RWPE1 (cell line): ENCODE data around the gene ZBTB42.

ENCODE experiments used
- CTCF ChIA-PET: fragments of 350-600 bp; sonication (Branson Sonifier 250); formaldehyde crosslinking; extraction: SDS; loops from one replicate; lab custom pipeline; 2021; lab: Yijun Ruan, JAX
- POLR2A ChIA-PET: fragments of 400-600 bp; formaldehyde crosslinking; extraction: SDS; loops from one replicate; lab custom pipeline; 2020; ENCODE audit warnings: antibody characterized with exemption; ENCODE audit not compliant: low non-redundant PET; lab: Yijun Ruan, JAX
- DNase-seq: peaks from one replicate; pipeline ENCODE4 v3.0.0; 2012; ENCODE audit warnings: low spot score
- H3K27ac ChIP-seq: fragments of 450-650 bp; 2 replicates; pipeline ENCODE4 v1.5.1; 2017
- TF ChIP-seq, protein P1 (sequence below): fragments of 450-650 bp; conservative IDR thresholded peaks from 2 replicates; pipeline ENCODE4 v1.5.1; 2017; ENCODE audit warnings: low read depth, mild to moderate bottlenecking

The ZBTB42 gene

DNA sequence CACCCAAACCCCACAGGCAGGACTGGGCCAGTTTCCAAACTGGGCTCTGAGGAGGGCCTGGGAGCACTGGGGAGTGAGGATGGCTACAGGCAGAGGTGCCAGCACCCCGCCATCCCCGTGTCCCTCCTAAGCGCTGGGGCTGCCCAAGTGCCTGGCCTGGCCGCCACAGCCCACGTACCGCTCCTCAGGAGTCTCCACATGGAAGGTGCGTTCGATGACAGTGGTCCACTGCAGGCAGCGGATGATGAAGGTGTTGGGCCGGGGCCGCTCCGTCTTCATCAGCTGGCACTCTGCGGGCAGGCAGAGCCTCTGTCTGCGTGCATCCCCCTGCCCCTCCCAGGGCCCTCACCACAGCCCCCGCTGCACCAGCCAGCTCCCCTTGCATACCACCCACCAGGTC is 24.4 kb upstream of the ZBTB42 start:
- CTCF ChIA-PET = no interaction called here
- POLR2A ChIA-PET = no interaction called here

DNA sequence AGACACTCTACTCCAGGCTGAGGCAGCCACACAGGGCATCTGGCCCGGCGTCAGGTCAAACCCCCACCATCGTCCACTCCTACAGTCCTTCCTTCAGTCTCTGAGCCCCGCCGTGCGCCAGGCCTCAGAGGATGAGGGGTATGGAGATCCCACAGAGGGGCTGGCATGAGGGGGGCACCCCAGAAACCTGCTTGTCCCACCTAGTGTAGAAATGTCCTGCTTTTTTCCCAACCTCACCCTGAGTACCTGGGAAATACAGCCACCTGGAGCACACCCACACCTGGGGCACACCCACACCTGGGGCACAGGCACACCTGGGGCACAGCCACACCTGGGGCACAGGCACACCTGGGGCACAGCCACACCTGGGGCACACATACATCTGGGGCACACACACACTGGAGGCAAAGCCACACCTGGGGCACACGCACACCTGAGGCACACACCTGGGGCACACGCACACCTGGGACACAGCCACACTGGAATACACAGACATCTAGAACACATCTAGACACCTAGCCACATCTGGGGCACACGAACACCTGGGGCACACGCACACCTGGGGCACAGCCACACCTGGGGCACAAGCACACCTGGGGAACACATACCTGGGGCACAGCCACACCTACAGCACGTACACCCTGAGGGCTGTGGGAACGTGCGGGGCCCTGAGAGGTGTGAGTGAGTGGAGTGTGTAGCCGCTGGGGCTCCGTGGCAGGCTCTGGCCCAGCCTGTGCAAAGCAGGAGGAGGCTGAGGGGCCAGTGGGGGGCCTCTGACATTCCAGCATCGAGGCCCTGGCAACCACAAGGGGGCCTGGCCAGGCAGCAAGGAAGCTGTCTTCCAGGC is 23.7 kb upstream of the ZBTB42 start:
- TF ChIP-seq, protein P1, sequence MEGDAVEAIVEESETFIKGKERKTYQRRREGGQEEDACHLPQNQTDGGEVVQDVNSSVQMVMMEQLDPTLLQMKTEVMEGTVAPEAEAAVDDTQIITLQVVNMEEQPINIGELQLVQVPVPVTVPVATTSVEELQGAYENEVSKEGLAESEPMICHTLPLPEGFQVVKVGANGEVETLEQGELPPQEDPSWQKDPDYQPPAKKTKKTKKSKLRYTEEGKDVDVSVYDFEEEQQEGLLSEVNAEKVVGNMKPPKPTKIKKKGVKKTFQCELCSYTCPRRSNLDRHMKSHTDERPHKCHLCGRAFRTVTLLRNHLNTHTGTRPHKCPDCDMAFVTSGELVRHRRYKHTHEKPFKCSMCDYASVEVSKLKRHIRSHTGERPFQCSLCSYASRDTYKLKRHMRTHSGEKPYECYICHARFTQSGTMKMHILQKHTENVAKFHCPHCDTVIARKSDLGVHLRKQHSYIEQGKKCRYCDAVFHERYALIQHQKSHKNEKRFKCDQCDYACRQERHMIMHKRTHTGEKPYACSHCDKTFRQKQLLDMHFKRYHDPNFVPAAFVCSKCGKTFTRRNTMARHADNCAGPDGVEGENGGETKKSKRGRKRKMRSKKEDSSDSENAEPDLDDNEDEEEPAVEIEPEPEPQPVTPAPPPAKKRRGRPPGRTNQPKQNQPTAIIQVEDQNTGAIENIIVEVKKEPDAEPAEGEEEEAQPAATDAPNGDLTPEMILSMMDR = no peak
- peak overlapping the region; percentile 35 for H3K27ac ChIP-seq
- CTCF ChIA-PET = interaction anchor here (0.6 to 1.0 kb wide), 2 partner anchors 8 to 26 kb away, joined by 3 read pairs; no protein-coding TSS in a partner anchor
- POLR2A ChIA-PET = no interaction called here
- DNase-seq = no peak

More for the DNA sequence above, 24.4 kb upstream of the ZBTB42 start:
- H3K27ac ChIP-seq = no peak overlapping the region
- DNase-seq = no peak
- TF ChIP-seq, protein P1 = no peak

DNA sequence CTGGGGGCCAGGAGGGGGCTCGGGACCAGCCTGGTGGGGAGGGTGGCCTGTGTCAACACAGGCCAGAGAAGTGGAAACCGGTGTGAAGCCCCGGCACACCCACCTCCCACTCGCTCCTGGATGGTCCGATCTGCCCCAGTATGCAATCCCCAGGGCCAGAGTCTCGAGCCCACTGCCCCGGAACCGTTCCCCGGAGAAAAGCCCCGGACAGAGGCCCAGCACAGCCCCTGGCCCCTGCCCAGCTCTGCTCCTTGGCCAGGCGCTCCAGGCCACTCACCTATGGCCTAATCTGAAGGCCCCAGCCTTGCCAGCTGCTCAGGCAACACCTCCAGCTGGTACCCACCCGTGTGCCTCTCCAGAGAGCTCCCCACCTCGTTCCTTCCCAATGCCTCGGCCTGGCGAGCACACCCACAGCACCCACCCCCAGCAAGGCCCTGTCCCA is 23.1 kb upstream of the ZBTB42 start:
- ChIA-PET CTCF (interaction anchor here (0.6 to 1.0 kb wide), 2 partner anchors 9 to 27 kb away, joined by 3 read pairs; no protein-coding TSS in a partner anchor), POLR2A (no interaction called here)
- TF ChIP-seq, protein P1 = no peak
- peak overlapping the region; percentile 35 for H3K27ac ChIP-seq
- DNase-seq = no peak

DNA sequence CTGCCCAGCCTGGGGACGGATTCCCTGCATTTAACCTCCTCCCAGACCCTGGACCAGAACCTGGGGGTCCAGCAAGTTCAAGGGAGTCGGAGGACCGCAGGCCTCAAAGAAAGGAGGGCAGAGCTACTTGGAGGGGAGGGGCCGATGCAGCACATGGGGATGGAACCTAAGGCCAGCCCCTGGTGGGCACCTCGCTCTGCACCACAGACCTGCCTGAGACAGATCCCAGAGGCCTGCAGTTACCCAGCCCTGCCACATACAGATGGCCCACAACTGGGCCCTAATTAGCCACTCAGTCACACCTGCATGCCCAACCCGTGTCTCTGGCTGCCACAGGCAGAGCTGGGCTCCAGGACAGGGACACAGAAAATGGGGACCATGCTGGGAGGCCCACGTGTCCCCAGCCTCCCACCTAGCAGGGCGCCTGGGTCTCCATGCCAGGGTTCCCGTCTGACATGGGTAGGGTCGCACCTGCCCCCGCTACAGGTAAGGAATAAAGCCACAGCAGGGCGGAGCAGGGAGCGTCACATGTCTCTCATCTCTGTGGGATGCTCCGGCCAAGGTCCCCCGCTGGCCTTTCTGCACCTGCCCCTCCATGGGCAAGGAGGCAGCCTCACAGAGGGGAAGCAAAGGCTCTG is 22.1 kb upstream of the ZBTB42 start:
- TF ChIP-seq, protein P1 = no peak
- POLR2A ChIA-PET = no interaction called here
- CTCF ChIA-PET = interaction anchor here (0.5 to 0.6 kb wide), 3 partner anchors 29 to 1207 kb away, joined by 3 to 4 read pairs (median 3); no protein-coding TSS in a partner anchor
- peak overlapping the region; percentile 35 for H3K27ac ChIP-seq
- no peak for DNase-seq

DNA sequence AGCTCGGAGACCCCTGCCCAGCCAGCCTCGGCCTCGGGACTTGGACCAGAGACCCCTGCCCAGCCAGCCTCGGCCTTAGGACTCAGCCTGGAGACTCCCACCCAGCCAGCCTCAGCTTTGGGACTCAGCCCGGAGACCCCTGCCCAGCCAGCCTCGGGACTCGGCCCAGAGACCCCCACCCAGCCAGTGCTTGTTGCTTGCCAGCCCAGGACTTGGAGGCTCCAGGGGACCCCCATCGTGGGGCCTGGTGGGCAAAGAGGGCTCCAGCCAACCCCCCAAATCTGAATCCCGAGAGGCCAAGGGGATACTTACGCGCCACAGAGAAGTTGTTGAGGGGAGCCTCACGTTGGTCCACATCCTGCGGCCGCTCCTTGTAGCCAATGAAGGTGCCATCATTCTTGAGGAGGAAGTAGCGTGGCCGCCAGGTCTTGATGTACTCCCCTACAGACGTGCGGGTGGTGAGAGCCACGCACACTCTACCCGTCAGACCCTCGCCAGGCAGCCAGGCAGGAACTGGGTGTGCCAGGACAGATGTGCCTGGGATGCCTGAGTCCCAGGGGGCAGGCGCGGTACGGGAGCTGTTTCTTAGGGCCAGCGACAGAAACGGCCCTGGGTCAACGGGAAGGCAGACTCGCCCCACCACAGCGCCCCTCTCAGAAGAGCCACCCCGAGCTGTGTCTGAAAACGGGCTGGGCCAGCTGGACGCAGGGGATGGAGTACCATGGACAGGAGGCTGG is 21.0 kb upstream of the ZBTB42 start:
- TF ChIP-seq, protein P1 = no peak
- CTCF ChIA-PET = interaction anchor here (0.5 to 0.9 kb wide), 2 partner anchors 9 to 28 kb away, joined by 3 read pairs; no protein-coding TSS in a partner anchor
- POLR2A ChIA-PET = no interaction called here
- DNase-seq = no peak
- H3K27ac ChIP-seq = no peak overlapping the region
